Measurements from ENCODE around the gene RPUSD3. TPM values are rescaled to one million over a fixed set of nuclear protein-coding genes. Genes with fewer than 3 reads are reported as not detected.
"Not testable (repeated sequence)": the region's sequence is repeated elsewhere in the genome, so short reads cannot be mapped to it uniquely, and the experiment has no call there.

RPUSD3 gene
- total RNA-seq, 1 experiment from 2014 or later: 21.3 TPM

DNA sequence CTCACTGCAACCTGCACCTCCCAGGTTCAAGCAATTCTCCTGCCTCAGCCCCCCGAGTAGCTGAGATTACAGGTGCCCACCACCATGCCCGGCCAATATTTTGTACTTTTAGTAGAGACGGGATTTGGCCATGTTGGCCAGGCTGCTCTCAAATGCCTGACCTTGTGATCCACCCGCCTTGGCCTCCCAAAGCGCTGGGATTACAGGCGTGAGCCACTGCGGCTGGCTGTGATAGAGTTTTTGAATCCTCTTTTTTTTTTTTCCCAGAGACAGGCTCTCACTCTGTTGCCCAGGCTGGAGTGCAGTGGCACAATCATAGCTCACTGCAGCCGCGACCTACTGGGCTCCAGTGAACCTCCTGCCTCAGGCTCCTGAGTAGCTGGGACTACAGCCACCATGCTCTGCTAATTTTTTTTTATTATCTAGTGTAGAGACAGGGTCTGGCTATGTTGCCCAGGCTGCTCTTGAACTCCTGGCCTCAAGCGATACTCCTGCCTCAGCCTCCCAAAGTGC, 21.4 kb upstream of the RPUSD3 start:
- not testable (repeated sequence) for DNase-seq (ENCODE audit: low spot score)

DNA sequence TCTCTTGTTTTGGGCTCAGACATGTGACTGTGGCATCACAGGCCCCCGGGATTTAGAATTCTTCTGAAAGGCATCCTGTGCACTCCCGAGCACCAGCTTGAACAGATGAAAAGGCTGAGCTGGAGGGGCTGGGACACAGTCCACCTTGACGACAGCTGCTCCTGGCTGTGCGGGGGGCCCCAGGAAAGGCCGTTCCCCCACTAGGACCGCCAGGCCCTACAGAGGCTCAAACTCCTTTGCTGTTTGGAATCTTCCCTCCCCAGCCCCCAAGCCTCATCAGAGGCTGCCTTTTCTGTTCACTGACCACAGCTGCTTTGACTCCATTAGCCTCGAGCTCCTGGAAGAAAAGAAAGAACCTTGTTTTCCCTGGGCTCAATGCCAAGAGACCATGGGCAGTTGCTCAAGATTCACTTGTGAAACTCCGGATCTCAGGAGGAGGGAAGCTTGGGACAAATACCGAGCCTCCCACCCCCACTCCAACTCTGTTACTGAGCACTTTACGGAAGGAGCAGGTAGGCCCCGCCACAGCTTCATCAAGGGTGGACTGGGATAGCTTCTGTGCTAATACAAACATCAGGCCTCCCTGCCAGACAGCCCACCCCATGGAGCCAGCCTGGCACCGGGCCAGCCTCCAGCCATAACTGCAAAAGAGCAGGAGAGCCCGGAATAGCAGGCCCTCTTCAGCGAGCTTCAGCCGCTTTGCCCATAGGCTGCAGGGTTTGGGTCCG, 20.6 kb upstream of the RPUSD3 start:
- DNase-seq (ENCODE audit: low spot score): peak; percentile 54

DNA sequence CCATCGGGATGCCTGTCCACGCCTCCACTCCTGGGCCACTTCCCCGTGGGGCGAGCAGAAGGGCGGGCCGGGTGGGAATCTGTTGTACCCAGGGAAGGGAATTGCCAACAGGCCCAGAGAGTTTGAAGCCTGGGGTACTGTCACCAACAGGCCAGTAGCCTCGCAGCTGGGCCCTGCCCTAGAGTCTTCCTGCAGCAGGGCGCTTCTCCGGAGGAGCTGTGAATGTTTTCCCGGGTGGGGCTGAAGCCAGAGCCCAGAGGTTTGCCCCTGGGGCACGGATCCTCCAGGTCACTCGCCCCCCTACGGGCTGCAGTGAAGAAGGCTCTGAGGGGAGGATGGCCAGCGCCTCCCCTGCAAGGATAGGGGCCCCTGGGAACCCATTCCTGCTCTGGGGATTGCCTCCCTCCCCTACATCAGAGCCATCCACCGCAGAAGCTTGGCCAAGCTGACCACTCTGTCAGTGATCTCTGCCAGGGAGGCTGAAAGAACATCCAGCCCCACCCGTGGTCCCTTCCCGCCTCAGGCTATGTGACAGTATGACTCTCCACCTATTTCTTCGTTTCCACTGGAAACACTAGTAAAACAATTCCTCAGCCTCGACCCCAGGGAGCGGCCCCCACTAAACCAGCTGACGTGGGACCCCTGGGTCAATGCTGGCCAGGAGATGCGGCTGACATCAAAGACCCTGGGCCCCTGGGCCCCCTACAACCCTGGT, 19.4 kb upstream of the RPUSD3 start:
- DNase-seq (ENCODE audit: low spot score): no peak

DNA sequence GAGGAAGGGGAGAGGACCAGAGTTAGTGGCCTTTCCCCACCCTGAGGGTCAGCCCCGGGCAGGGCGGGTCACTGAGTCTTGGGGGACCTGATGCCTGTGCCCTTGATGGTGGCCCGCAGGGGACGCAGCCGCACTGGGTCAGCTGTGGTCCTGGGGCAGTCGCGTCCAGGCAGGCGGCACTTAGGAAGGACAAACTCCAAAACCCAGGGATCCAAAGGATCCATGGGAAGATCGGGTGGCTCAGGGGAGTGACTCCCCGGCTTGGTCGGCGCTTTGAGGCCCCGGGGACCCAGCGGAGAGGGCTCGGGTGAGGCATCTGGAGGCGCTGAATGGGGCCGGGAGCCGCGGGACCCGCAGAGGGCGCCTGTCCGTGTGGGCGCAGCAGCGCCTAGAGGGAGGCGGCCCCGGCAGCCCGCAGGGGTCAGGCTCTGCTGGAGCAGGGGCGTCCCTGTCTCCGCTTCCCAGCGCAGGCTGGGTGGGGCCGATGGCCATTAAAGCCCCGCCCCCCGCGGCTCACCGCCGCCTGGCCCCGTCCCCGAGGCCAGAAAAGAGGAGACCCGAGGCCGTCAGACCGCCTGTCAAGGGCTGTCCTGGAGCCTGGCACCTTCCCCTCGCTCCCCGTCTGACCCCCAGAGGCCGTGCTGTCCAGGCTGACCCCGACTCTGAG, 18.7 kb upstream of the RPUSD3 start:
- peak; percentile 26 for DNase-seq (ENCODE audit: low spot score)

DNA sequence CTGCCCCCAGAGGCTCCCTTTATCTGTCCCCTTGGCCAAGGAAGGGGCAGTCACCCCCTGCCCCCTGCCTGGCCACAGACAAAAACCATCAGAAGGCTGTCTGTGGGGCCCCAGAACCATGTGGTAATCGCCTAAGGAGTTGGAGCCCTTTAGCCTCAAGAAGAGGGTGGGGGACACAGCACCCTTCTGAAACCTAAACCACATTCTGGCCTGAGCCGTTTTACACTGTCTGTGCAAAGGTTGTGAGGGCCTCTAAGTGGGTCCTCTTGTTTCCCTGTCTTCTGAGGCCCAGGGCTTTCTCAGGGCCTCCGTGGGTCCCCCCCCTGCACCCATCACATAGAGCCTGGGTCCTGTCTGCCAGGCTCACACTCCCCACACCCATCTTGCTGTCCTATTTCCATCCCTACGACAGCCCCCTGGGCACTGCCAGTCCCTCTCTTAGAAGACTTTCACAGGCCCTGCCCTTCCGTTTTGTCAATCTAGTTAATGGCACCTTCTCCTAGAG, 17.9 kb upstream of the RPUSD3 start:
- no peak for DNase-seq (ENCODE audit: low spot score)

DNA sequence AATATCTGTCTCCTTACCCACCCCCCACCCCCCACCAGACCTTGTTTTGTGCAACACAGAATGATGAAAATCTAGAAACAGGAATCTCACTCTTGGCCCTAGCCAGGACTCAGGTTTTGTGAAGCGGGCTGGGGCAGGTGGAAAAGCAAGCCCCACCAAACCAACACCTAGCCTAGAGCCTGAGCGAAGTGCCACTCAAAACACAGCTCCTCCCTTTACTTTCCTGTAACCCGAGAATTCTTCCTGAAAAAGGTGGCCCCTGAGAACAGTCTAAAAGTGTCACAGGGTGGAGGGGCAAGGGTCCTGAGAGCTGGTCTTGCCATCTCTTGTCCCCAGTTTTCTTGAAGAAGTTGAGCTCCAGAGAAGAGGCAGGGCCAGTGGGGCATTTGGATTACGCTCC, 17.4 kb upstream of the RPUSD3 start:
- DNase-seq (ENCODE audit: low spot score): no peak

DNA sequence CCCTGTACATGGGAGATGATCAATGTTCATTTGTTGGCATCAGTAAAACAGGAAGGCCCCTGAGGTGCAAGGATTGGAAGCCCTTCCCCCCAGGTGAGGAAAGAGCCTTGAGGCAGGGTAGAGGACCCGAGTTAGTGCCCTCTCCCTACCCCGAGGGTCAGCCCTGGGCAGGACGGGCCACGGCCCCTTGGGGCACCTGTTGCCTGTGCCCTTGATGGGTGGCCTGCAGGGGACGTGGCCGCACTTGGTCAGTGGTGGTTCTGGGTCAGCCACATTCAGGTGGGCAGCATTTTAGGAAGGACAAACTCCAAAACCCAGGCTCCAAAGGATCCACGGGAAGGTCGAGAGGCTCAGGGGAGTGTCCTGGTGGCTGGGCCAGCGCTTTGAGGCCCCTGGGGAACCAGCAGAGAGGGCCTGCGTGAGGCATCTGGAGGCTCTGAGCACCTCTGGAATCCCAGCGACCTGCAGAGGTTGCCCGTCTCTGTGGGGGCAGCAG, 15.8 kb upstream of the RPUSD3 start:
- no peak for DNase-seq (ENCODE audit: low spot score)

DNA sequence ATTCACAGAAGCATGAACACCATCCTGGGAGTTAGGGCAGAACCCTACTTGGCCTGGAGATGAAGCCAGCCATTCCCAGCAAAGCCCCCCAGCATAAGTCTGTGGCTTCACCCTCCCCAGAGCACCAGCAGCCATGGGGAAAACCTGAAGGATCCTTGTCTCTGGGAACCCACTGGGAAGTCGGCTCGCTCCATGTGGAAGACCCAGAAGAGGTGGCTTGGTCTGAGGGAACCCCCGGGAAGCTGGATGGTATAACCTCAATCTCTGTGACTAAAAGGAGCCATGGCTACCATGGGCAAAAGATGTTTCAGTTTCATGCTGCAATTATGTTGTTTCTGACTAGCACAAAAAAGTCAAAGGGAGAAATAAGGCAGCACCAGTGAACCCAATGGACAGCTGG, 11.8 kb upstream of the RPUSD3 start:
- DNase-seq (ENCODE audit: low spot score): no peak

DNA sequence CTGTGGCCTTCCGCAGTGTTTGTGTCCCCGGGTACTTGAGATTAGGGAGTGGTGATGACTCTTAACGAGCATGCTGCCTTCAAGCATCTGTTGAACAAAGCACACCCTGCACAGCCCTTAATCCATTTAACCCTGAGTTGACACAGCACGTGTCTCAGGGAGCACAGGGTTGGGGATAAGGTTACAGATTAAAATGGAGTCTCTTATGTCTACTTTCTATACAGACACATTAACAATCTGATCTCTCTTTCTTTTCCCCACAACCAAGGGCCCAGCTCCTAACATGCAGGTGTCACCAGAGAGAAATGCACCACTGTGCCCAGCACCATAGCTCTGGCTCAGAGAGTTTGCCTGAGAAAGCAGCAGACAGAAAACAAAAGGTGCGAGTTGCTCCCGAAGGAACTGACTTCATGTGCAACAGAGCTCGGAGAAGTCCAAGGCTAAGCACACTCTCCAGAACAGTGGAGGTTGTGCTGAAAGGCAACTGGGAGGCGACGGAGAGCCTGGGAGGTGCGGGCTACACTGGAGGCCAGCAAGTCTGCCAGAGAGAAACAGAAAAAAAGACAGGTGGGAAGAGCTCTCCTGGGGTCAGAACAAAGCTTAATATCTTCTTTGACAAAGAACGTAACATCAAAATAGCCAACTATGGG, 10.6 kb upstream of the RPUSD3 start:
- not testable (repeated sequence) for DNase-seq (ENCODE audit: low spot score)

DNA sequence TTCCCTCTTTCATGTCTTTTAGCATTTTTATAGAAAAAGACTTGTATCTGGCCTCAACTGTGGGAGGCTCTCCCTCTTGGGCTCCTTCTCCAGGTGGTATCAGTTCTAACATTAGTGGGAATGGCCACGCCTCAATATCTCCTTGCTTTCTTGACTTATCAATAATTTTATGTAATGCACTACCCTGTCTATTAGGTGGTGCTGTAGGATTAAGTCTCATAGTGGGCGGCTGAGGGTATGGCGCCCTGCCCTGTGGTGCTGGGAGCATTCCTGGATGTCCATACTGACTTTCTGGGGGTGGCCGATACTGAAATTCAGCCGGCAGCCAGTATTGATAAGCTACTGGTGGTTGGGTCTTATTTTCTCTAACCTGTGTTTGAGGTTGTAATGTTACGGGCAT, 8.7 kb upstream of the RPUSD3 start:
- no peak for DNase-seq (ENCODE audit: low spot score)

DNA sequence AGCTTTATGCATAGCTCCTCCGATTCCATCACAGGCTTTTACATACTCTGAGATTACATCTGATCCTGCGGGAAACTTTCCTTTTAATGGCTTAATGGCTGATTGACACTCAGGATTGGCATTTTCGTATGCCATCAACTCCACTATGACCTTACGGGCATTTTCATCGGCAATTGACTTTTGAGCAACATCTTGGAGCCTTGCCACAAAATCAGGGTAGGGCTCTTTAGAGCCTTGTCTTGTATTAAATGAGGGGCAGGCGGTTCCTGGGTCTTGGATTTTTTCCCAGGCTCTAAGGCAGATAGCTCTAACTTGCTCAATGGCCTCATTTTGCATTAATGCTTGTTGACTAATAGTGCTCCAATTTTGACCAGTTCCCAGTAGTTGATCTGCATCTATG, 8.1 kb upstream of the RPUSD3 start:
- DNase-seq (ENCODE audit: low spot score): not testable (repeated sequence)

DNA sequence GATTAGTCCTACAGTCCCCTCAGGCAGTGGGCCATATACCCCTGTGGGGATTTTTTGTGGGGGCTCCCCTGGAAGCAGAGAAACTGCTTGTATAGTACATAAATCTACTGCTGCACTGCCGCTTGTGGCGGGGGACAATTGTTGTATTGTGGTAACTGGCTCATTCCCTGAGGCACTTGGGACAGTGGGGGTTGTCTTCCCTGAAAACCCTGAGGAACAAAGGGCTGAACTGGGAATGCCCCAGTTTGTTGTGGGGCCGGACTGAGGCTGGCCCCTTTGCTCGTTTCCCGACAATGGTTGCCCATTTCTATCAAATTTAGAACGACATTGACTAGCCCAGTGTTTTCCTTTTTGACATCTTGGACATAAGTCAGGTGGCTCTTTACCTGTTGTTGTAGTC, 7.6 kb upstream of the RPUSD3 start:
- DNase-seq (ENCODE audit: low spot score): not testable (repeated sequence)

DNA sequence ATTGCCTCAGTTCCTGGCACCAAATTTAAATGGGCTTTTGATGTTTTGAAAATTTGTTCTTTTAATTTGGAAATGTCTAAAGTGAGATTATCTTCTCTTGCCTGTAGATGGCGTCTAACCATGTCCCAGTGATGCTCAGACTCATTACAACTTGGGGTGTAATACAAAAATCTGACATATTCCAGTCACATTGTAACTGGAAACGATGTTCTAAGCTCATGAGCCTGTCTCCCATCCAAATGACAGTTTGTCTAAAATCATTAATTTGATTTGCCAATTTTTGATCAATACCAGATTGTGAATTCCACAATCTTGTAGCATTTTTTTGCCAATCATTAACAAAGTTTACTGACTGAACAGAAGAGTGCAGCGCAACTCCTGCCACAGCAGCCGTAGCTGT, 5.1 kb upstream of the RPUSD3 start:
- DNase-seq (ENCODE audit: low spot score): peak; percentile 27

DNA sequence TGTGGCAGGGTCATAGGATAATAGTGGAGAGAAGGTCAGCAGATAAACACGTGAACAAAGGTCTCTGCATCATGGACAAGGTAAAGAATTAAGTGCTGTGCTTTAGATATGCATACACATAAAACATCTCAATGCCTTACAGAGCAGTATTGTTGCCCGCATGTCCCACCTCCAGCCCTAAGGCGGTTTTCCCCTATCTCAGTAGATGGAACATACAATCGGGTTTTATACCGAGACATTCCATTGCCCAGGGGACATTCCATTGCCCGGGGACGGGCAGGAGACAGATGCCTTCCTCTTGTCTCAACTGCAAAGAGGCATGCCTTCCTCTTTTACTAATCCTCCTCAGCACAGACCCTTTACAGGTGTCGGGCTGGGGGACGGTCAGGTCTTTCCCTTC, 4.1 kb upstream of the RPUSD3 start:
- not testable (repeated sequence) for DNase-seq (ENCODE audit: low spot score)

DNA sequence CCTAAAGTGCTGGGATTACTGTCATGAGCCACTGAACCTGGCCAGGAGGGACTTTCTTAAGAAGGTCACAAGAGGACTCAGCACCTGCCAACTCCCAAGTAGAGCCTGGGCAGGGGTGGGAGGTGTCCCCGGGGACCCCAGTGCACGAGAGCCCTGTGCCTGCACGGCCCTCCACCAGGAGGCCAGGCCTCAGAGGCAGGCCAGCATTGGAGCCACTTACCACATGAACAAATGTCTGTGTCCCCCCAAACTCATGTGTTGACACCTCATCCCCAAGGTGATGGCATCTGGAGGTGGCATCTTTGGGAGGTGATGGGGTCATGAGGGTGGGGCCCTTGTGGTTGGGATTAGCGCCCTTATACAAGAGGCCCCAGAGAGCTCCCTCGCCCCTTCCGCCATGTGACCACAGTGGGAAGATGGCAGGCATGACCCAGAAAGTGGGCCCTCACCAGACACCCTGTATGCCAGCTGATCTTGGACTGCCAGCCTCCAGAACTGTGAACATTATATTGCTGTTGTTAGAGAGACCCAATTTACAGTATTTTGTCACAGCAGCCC, 3.2 kb upstream of the RPUSD3 start:
- DNase-seq (ENCODE audit: low spot score): no peak

DNA sequence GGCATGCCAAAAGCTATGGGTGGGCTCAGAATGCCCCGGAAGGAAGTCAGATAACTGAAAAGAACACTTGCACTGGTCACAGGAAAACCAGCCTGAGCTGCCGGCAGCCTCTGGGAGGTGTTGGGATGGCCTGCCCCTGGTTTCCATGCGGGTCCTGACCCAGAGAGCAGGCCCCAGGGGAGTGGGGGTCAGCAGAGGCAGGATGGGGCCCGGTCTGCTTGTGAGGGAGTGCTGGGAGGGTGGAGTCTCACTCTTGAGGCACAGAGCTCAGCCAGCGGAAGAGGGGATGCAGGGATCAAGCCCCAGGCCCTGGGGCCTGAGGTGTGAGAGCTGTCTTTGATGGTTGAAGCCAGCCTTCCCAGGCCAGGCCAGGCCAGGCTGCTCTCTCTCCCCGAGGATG, 2.4 kb upstream of the RPUSD3 start:
- DNase-seq (ENCODE audit: low spot score): no peak

DNA sequence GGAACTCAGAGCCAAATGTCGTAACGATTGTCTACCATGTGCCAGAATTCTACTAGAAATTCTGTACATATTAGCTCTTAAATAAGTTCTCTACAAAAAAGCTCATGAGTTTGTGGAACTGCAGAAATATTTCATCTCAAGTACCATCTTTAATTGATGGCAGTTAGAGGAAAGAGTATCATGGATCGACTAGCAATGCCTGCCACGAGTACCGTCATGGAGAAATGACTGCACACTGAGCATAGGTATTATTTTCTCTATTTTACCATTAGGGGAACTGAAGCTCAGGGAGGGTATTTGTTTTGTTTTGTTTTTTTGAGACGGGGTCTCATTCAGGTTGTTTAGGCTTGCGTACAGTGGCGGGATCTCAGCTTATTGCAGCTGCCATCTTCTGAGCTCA, 2.8 kb downstream of the RPUSD3 start:
- DNase-seq (ENCODE audit: low spot score): no peak

DNA sequence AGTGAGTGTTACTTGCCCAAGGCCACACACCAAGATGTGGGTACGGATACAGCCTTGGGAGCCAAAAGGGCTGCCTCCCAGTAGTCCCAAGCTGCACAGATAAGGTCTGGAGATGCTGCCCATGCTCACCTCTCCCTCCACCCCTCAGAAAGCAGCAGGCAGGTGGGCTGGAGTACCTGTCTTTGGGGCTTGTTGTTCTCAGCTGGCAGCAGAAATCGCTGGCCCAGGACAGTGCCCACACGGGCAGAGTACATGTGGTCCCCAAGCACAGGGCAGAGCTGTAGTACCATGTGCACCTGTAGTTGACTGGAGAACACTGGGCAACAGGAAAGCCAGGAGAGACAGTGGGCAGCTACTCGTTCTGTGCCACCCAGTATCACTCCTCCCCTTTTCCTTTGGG, 5.0 kb downstream of the RPUSD3 start:
- no peak for DNase-seq (ENCODE audit: low spot score)

DNA sequence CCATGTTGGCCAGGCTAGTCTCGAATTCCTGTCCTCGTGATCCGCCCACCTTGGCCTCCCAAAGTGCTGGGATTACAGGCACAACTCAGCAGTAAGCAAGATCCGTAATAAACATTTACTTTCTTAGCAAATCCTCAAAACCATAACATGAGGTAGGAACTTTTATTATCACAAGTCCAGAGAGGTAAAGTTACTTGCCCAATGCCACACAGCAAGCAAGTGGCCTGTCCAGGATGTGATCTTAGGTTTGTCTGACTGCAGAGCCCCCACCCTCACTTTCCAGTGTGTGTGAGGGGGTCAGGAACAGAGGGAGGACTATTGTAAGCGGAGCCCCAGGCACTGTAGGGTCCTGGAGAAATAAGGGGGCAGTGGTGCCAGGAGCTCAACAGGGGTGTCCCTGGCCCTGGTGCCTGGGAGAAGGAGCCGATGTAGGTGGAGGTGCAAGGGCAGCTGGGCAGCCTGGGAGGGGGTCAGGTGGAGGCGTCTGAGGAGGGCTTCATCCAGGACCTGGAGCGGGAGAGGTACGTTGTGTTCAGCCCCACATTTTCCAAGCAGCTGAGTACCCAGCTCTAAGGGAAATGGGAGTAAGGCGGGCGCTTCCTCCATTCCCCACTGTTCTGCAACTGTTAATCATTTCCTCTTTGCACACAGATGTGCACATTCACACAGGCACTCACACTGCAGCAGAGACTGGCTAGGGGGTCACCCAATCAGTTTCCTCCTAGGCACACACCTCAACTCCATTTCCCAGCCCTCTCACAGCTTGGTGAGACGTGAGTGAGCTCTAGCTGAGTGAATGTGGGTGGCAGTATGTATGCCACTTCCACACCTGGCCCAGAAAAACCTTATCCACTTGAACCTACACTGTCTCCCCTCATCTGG, 5.9 kb downstream of the RPUSD3 start:
- no peak for DNase-seq (ENCODE audit: low spot score)

Measured in HT-29 (cell line).